H9 (cell line): ENCODE measurements around the gene ZNRF3. TPM values are rescaled to one million over a fixed set of nuclear protein-coding genes. Genes with fewer than 3 reads are reported as not detected.
A peak's percentile ranks its signal among the peaks of the same experiment; 100 is the strongest.

Source experiments
- DNase-seq: peaks from one replicate; pipeline ENCODE4 v3.0.0-alpha.2; 2017
- H2AFZ ChIP-seq: one replicate; pipeline ENCODE4 v1.6.1; 2013; ENCODE audit warnings: mild to moderate bottlenecking, low read length, control low read depth, moderate library complexity
- H2AK5ac ChIP-seq: 2 replicates; pipeline ENCODE4 v1.6.1; 2013; ENCODE audit warnings: low read length, control low read depth, mixed read lengths; ENCODE audit not compliant: insufficient read length
- H2BK120ac ChIP-seq: one replicate; pipeline ENCODE4 v1.6.1; 2013; ENCODE audit warnings: low read depth, mild to moderate bottlenecking, low read length, control low read depth, inconsistent platforms; ENCODE audit not compliant: poor library complexity, severe bottlenecking
- H2BK12ac ChIP-seq: 2 replicates; pipeline ENCODE4 v1.6.1; 2013; ENCODE audit warnings: low read length, control low read depth, mixed read lengths, low read depth; ENCODE audit not compliant: insufficient read length
- H2BK15ac ChIP-seq: 2 replicates; pipeline ENCODE4 v1.6.1; 2013; ENCODE audit warnings: low read depth, low read length, control low read depth
- H2BK20ac ChIP-seq: one replicate; pipeline ENCODE4 v1.6.1; 2013; ENCODE audit warnings: low read depth, mild to moderate bottlenecking, low read length, control low read depth, inconsistent platforms; ENCODE audit not compliant: poor library complexity, severe bottlenecking
- H2BK5ac ChIP-seq: 2 replicates; pipeline ENCODE4 v1.6.1; 2013; ENCODE audit warnings: low read length, control low read depth, mixed read lengths; ENCODE audit not compliant: insufficient read length
- H3K14ac ChIP-seq: 2 replicates; pipeline ENCODE4 v1.6.1; 2013; ENCODE audit warnings: low read length, control low read depth; ENCODE audit not compliant: insufficient read depth
- H3K18ac ChIP-seq: 2 replicates; pipeline ENCODE4 v1.6.1; 2013; ENCODE audit warnings: low read depth, mild to moderate bottlenecking, mixed read lengths, low read length, control low read depth; ENCODE audit not compliant: insufficient read length
- H3K23ac ChIP-seq: 2 replicates; pipeline ENCODE4 v1.6.1; 2013; ENCODE audit warnings: low read length, control low read depth, mixed read lengths, low read depth; ENCODE audit not compliant: insufficient read length
- H3K23me2 ChIP-seq: 2 replicates; pipeline ENCODE4 v1.6.1; 2013; ENCODE audit warnings: low read depth, mild to moderate bottlenecking, mixed read lengths, low read length, control low read depth; ENCODE audit not compliant: insufficient read length, poor library complexity, severe bottlenecking
- H3K27ac ChIP-seq: 2 replicates; pipeline ENCODE4 v1.5.1; 2013; ENCODE audit warnings: low read length, control low read depth, mixed read lengths, low read depth; ENCODE audit not compliant: insufficient read length
- H3K27me3 ChIP-seq: 2 replicates; pipeline ENCODE4 v1.6.1; 2013; ENCODE audit warnings: low read length, control low read depth, inconsistent platforms; ENCODE audit not compliant: insufficient read depth
- H3K4ac ChIP-seq: 2 replicates; pipeline ENCODE4 v1.6.1; 2013; ENCODE audit warnings: low read depth, mild to moderate bottlenecking, control low read depth, inconsistent platforms, low read length, moderate library complexity
- H3K4me1 ChIP-seq: 2 replicates; pipeline ENCODE4 v1.6.1; 2013; ENCODE audit warnings: low read length, control low read depth, inconsistent platforms; ENCODE audit not compliant: insufficient read depth
- H3K4me2 ChIP-seq: 2 replicates; pipeline ENCODE4 v1.6.1; 2013; ENCODE audit warnings: low read length, control low read depth, mixed read lengths; ENCODE audit not compliant: insufficient read length, insufficient read depth
- H3K56ac ChIP-seq: 2 replicates; pipeline ENCODE4 v1.6.1; 2013; ENCODE audit warnings: low read depth, mild to moderate bottlenecking, mixed read lengths, low read length, control low read depth; ENCODE audit not compliant: insufficient read length
- H3K79me1 ChIP-seq: 2 replicates; pipeline ENCODE4 v1.6.1; 2013; ENCODE audit warnings: low read depth, mild to moderate bottlenecking, moderate library complexity, low read length, control low read depth, inconsistent platforms; ENCODE audit not compliant: insufficient read depth, poor library complexity, severe bottlenecking
- H3K79me2 ChIP-seq: 2 replicates; pipeline ENCODE4 v1.6.1; 2013; ENCODE audit warnings: low read length, control low read depth, inconsistent platforms; ENCODE audit not compliant: insufficient read depth
- H3K9ac ChIP-seq: 2 replicates; pipeline ENCODE4 v1.6.1; 2013; ENCODE audit warnings: low read length, control low read depth, mixed read lengths; ENCODE audit not compliant: insufficient read length; ENCODE audit errors: extremely low read depth
- H3K9me3 ChIP-seq: one replicate; pipeline ENCODE4 v1.6.1; 2013; ENCODE audit warnings: low read depth, low read length, inconsistent platforms; ENCODE audit not compliant: control insufficient read depth
- H3T11ph ChIP-seq: one replicate; pipeline ENCODE4 v1.6.1; 2013; ENCODE audit warnings: mild to moderate bottlenecking, low read length, control low read depth, inconsistent platforms
- H4K20me1 ChIP-seq: one replicate; pipeline ENCODE4 v1.6.1; 2013; ENCODE audit not compliant: control insufficient read depth, insufficient read length, insufficient read depth
- H4K5ac ChIP-seq: 2 replicates; pipeline ENCODE4 v1.6.1; 2013; ENCODE audit warnings: low read depth, mild to moderate bottlenecking, mixed read lengths, low read length, control low read depth; ENCODE audit not compliant: insufficient read length
- H4K8ac ChIP-seq: replicated peaks from 2 replicates; pipeline ENCODE4 v1.6.1; 2013; ENCODE audit warnings: low read length, control low read depth, mixed read lengths, low read depth; ENCODE audit not compliant: insufficient read length
- H4K91ac ChIP-seq: 2 replicates; pipeline ENCODE4 v1.6.1; 2013; ENCODE audit warnings: low read depth, mild to moderate bottlenecking, moderate library complexity, mixed read lengths, low read length, control low read depth; ENCODE audit not compliant: insufficient read length
- H3K27ac Mint-ChIP-seq, 3 experiments: 2 replicates in 2 of 3; 3 replicates in 1 of 3; pipeline ENCODE4 v1.8.0; 2020 to 2021; ENCODE audit warnings: mixed read lengths in 3 of 3, mild to moderate bottlenecking in 1 of 3, moderate library complexity in 1 of 3
- H3K27me3 Mint-ChIP-seq: 2 replicates; pipeline ENCODE4 v1.8.0; 2021; ENCODE audit warnings: low read depth, mild to moderate bottlenecking, moderate library complexity, mixed read lengths
- H3K36me3 Mint-ChIP-seq, 3 experiments: 2 replicates in 2 of 3; 3 replicates in 1 of 3; pipeline ENCODE4 v1.8.0; 2020 to 2021; ENCODE audit warnings: low read depth in 3 of 3, mixed read lengths in 3 of 3; ENCODE audit not compliant: insufficient read depth in 1 of 3
- H3K4me1 Mint-ChIP-seq, 2 experiments: 2 replicates each; pipeline ENCODE4 v1.8.0; 2020; ENCODE audit warnings: mixed read lengths in 2 of 2
- H3K4me3 Mint-ChIP-seq, 2 experiments: 2 replicates in 1 of 2; 3 replicates in 1 of 2; pipeline ENCODE4 v1.8.0; 2020 to 2021; ENCODE audit warnings: mild to moderate bottlenecking in 2 of 2, mixed read lengths in 2 of 2, moderate library complexity in 1 of 2
- H3K9me3 Mint-ChIP-seq, 2 experiments: 2 replicates in 1 of 2; 3 replicates in 1 of 2; pipeline ENCODE4 v1.8.0; 2020; ENCODE audit warnings: mild to moderate bottlenecking in 2 of 2, mixed read lengths in 2 of 2, moderate library complexity in 1 of 2
- WGBS: extraction: QIAGEN DNeasy Blood & Tissue Kit; methylation state at CpG from one replicate; pipeline ENCODE4 v1.1.7; 2013; ENCODE audit warnings: missing lambda C conversion rate, low lambda C conversion rate, mixed read lengths; ENCODE audit not compliant: insufficient read length; ENCODE audit errors: extremely low coverage; 5-methylcytosine and 5-hydroxymethylcytosine counted together
- total RNA-seq: library from RNA; stranded (reverse); gene quantifications from 2 replicates; pipeline ENCODE4 v1.2.1, GENCODE V29; 2021
- TF ChIP-seq, protein P1 (sequence below): fragments of 200-600 bp; sonication (generic); conservative IDR thresholded peaks from 3 replicates; pipeline ENCODE4 v1.8.0; 2021; ENCODE audit warnings: antibody characterized with exemption, mild to moderate bottlenecking

Gene ZNRF3
- total RNA-seq, 1 experiment from 2014 or later: 20.6 TPM

DNA sequence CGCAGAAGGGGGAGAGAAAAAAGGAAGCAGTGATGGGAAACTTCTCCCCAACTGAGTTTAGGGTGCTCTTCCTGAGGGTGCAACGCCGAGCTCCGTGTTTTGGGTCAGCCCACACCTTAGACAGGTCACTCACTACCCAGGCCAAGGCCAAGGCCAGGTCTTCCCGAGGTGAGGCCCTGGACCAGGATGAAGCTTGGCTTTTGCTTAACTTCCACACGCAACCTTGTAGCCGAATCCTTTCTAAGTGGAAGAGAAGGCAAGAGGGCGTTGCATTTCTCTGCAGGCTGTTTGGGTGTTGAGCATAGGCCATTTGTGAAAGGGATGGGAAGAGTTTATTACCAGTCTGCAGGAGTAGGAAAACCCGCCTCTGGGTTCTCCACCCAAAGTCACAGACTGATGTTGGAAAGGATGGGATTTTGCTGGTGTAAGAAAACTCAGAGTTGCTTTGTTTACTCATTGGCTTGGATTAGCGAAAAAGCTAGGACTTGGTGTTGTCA lies 191.0 kb downstream of the ZNRF3 start:
- Histone ChIP-seq H2BK120ac (no peak overlapping the region), H3K9ac (no peak overlapping the region), H3K18ac (no peak overlapping the region), H2AK5ac (no peak overlapping the region), H3T11ph (no peak overlapping the region), H4K8ac (no peak overlapping the region), H4K20me1 (no peaks in the 10 kb centered on the region), H3K4ac (no peak overlapping the region), H3K4me1 (peaks cover 2% of the 10 kb centered on the region; the same call in 1 of the 2 replicates), H3K79me1 (no peaks in the 10 kb centered on the region), H3K79me2 (no peaks in the 10 kb centered on the region), H2AFZ (no peak overlapping the region), H3K14ac (no peak overlapping the region), H3K27ac (no peak overlapping the region), H3K9me3 (no peaks in the 10 kb centered on the region), H3K56ac (no peak overlapping the region), H4K91ac (no peak overlapping the region), H3K27me3 (peaks cover 16% of the 10 kb centered on the region; the same call in 1 of the 2 replicates), H4K5ac (no peak overlapping the region), H2BK20ac (no peak overlapping the region), H2BK15ac (no peak overlapping the region), H3K4me2 (peak overlapping the region; percentile 54), H3K23ac (no peak overlapping the region), H3K23me2 (peaks cover 19% of the 10 kb centered on the region), H2BK12ac (no peak overlapping the region), H2BK5ac (no peak overlapping the region)
- TF ChIP-seq, protein P1, sequence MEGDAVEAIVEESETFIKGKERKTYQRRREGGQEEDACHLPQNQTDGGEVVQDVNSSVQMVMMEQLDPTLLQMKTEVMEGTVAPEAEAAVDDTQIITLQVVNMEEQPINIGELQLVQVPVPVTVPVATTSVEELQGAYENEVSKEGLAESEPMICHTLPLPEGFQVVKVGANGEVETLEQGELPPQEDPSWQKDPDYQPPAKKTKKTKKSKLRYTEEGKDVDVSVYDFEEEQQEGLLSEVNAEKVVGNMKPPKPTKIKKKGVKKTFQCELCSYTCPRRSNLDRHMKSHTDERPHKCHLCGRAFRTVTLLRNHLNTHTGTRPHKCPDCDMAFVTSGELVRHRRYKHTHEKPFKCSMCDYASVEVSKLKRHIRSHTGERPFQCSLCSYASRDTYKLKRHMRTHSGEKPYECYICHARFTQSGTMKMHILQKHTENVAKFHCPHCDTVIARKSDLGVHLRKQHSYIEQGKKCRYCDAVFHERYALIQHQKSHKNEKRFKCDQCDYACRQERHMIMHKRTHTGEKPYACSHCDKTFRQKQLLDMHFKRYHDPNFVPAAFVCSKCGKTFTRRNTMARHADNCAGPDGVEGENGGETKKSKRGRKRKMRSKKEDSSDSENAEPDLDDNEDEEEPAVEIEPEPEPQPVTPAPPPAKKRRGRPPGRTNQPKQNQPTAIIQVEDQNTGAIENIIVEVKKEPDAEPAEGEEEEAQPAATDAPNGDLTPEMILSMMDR: no peak
- H3K27me3 Mint-ChIP-seq: peaks cover 60% of the 10 kb centered on the region
- peak overlapping the region; percentile 65 to 80 for H3K4me3 Mint-ChIP-seq
- H3K27ac Mint-ChIP-seq: no peak overlapping the region; a peak in 1 of 7 replicates
- no peaks in the 10 kb centered on the region for H3K36me3 Mint-ChIP-seq
- H3K9me3 Mint-ChIP-seq: no peaks in the 10 kb centered on the region; a peak in 1 of 5 replicates
- no CpG with 5 or more reads among the region's 10 CpGs for WGBS
- DNase-seq: no peak
- H3K4me1 Mint-ChIP-seq: peaks cover 26 to 27% of the 10 kb centered on the region in 2 experiments
